K562 (cell line): ENCODE results near the gene KIRREL1. TPM values are rescaled to one million over a fixed set of nuclear protein-coding genes. Genes with fewer than 3 reads are reported as not detected.

ENCODE experiments used
- ATAC-seq: fragments of 200-7000 bp; cut with Tn5 transposase; 3 replicates; pipeline ENCODE4 v1.9.1; 2020; ENCODE audit warnings: moderate library complexity
- BruUV-seq: library from RNA; stranded (reverse); fragments of 400-500 nt; replicated peaks from 2 replicates; lab custom pipeline; 2021; lab: Mats Ljungman, UMichigan
- CTCF ChIA-PET: fragments of 300-600 bp; formaldehyde crosslinking; extraction: SDS; loops from one replicate; lab custom pipeline; 2021; ENCODE audit warnings: low intra/inter-chr PET ratio; lab: Yijun Ruan, JAX
- POLR2A ChIA-PET: fragments of 300-600, 350-650 bp; sonication (Branson Sonifier 250); formaldehyde crosslinking; extraction: SDS; loops from one replicate; lab custom pipeline; 2021; ENCODE audit warnings: antibody characterized with exemption, inconsistent platforms; lab: Yijun Ruan, JAX
- DNase-seq, 4 experiments: peaks; one replicate each; pipeline versions ENCODE4 v3.0.0 to v3.0.0-alpha.2; 2011 to 2018; ENCODE audit warnings: low spot score in 3 of 4, mixed read lengths in 3 of 4; ENCODE audit errors: extremely low read depth in 1 of 4
- FAIRE-seq: peaks from 2 replicates; lab custom pipeline; 2011; peaks lifted over from hg19 to GRCh38; lab: Jason Lieb, UNC
- H2AFZ ChIP-seq: 2 replicates; pipeline ENCODE4 v1.6.0; 2011; ENCODE audit warnings: low read depth, low read length, control low read depth, inconsistent platforms
- H3K27ac ChIP-seq: fragments of 200-600 bp; 3 replicates; pipeline ENCODE4 v1.8.0; 2011; ENCODE audit warnings: low read depth, mild to moderate bottlenecking, control low read depth, inconsistent platforms, low read length, moderate library complexity, mixed read lengths; ENCODE audit errors: extremely low read depth
- H3K27me3 ChIP-seq, 2 experiments: fragments of 300-600 bp in 1 of 2; 2 replicates in 1 of 2; 3 replicates in 1 of 2; pipeline versions ENCODE4 v1.6.0 to v1.8.0; 2011; ENCODE audit warnings: inconsistent platforms in 2 of 2, low read length in 2 of 2, mild to moderate bottlenecking in 1 of 2, mixed read lengths in 1 of 2, moderate library complexity in 1 of 2; ENCODE audit not compliant: control insufficient read depth in 2 of 2, insufficient read depth in 2 of 2
- H3K36me3 ChIP-seq: fragments of 300-600 bp; 3 replicates; pipeline ENCODE4 v1.8.0; 2011; ENCODE audit warnings: mild to moderate bottlenecking, low read length, inconsistent platforms; ENCODE audit not compliant: control insufficient read depth, insufficient read depth
- H3K4me1 ChIP-seq, 2 experiments: fragments of 200-600 bp in 1 of 2; replicated peaks in 1 of 2; 2 replicates in 1 of 2; 3 replicates in 1 of 2; pipeline versions ENCODE4 v1.5.1 to v1.8.0; 2011; ENCODE audit warnings: inconsistent platforms in 2 of 2, low read length in 2 of 2, mild to moderate bottlenecking in 1 of 2, mixed read lengths in 1 of 2, moderate library complexity in 1 of 2; ENCODE audit not compliant: control insufficient read depth in 2 of 2, insufficient read depth in 2 of 2
- H3K4me2 ChIP-seq: 2 replicates; pipeline ENCODE4 v1.6.1; 2011; ENCODE audit warnings: low read length, control low read depth, inconsistent platforms, mixed read lengths; ENCODE audit not compliant: insufficient read depth
- H3K4me3 ChIP-seq: fragments of 200-600 bp; sonication (generic), shearing (Covaris generic); 2 replicates; pipeline ENCODE4 v1.5.1; 2016; ENCODE audit warnings: control low read depth, inconsistent platforms
- H3K79me2 ChIP-seq: fragments of 200-600 bp; 3 replicates; pipeline ENCODE4 v1.8.0; 2011; ENCODE audit warnings: low read length, inconsistent platforms; ENCODE audit not compliant: control insufficient read depth, insufficient read depth
- H3K9ac ChIP-seq, 2 experiments: 2 replicates each; pipeline versions ENCODE4 v1.6.0 to v1.6.1; 2011; ENCODE audit warnings: low read depth in 2 of 2, low read length in 2 of 2, control low read depth in 1 of 2, inconsistent platforms in 1 of 2, mild to moderate bottlenecking in 1 of 2, mixed read lengths in 1 of 2; ENCODE audit not compliant: insufficient read depth in 1 of 2
- H3K9me1 ChIP-seq: one replicate; pipeline ENCODE4 v1.6.0; 2011; ENCODE audit warnings: inconsistent platforms, mild to moderate bottlenecking, low read length, moderate library complexity; ENCODE audit not compliant: control insufficient read depth, insufficient read depth
- H3K9me3 ChIP-seq: replicated peaks from 2 replicates; pipeline ENCODE4 v1.5.1; 2011; ENCODE audit warnings: low read depth, low read length, inconsistent platforms; ENCODE audit not compliant: control insufficient read depth, insufficient read depth
- H4K20me1 ChIP-seq: replicated peaks from 2 replicates; pipeline ENCODE4 v1.6.1; 2011; ENCODE audit warnings: low read length, inconsistent platforms, mixed read lengths; ENCODE audit not compliant: control insufficient read depth, insufficient read depth
- FOXK1 ChIP-seq: sonication (generic); formaldehyde crosslinking; IDR thresholded peaks from 2 replicates; pipeline ENCODE4 v1.8.0; 2022; ENCODE audit warnings: missing genetic modification reagents, mild to moderate bottlenecking, borderline replicate concordance
- HDAC6 ChIP-seq: IDR thresholded peaks from 2 replicates; pipeline ENCODE4 v1.6.1; 2012; ENCODE audit warnings: low read depth, mild to moderate bottlenecking, control low read depth, inconsistent platforms, low read length, moderate library complexity
- IRF1 ChIP-seq: sonication (generic); formaldehyde crosslinking; IDR thresholded peaks from 2 replicates; pipeline ENCODE4 v1.8.0; 2022; ENCODE audit warnings: missing genetic modification reagents, mild to moderate bottlenecking, borderline replicate concordance
- KDM4B ChIP-seq, 2 experiments: fragments of 450-650 bp in 1 of 2; sonication (generic) in 1 of 2; IDR thresholded peaks; 2 replicates each; pipeline ENCODE4 v1.6.1; 2016 to 2017; ENCODE audit warnings: borderline replicate concordance in 2 of 2, antibody characterized with exemption in 1 of 2, low read depth in 1 of 2, mild to moderate bottlenecking in 1 of 2
- MCM3 ChIP-seq: fragments of 450-650 bp; IDR thresholded peaks from 2 replicates; pipeline ENCODE4 v1.6.1; 2016
- WGBS: fragments of 100-300 bp; shearing (Covaris generic); methylation state at CpG from one replicate; pipeline ENCODE4 v1.1.6; 2016; ENCODE audit warnings: low coverage, mixed read lengths; ENCODE audit not compliant: insufficient coverage; ENCODE audit errors: missing lambda C conversion rate; 5-methylcytosine and 5-hydroxymethylcytosine counted together
- in situ Hi-C: fragments of 300-500 bp; cut with MboI; formaldehyde crosslinking; loops from 4 replicates; pipeline ENCODE4 v1.15.0; 2018; ENCODE audit warnings: inconsistent platforms, mixed read lengths
- intact Hi-C: fragments of 100-400 bp; cut with micrococcal nuclease; formaldehyde crosslinking; loops from 2 replicates; pipeline ENCODE4 v1.14.2; 2022
- polyA plus RNA-seq, 8 experiments: library from polyadenylated mRNA; depleted of rRNA in 4 of 8; stranded (reverse) in 5 of 8; unstranded in 3 of 8; fragments of >200 nt; fragmentation: Nextera tagmentation in 2 of 8; fragmentation: Illumina TruSeq in 1 of 8; extraction: Ambion mirVana in 2 of 8; extraction: Trizol in 1 of 8; gene quantifications; 2 replicates each; pipeline versions ENCODE4 v1.2.1 to v1.2.3, GENCODE V29; 2011 to 2014; ENCODE audit warnings: inconsistent platforms in 1 of 8, missing spikeins in 1 of 8
- total RNA-seq, 7 experiments: library from RNA; depleted of rRNA in 6 of 7; stranded (reverse); fragments of >200 nt in 6 of 7; fragmentation: Illumina TruSeq in 2 of 7; extraction: Trizol in 2 of 7; gene quantifications; 2 replicates each; pipeline versions ENCODE4 v1.2.1 to v1.2.3, GENCODE V29; 2011 to 2021; ENCODE audit warnings: low replicate concordance in 1 of 7

The KIRREL1 gene
- total and polyA plus RNA-seq, 9 of the 15 experiments (the other 6 are each of a cell fraction or from before 2014, with no cell fraction given): under 0.01 to 0.22 (median 0.03) TPM; not detected in 3

GRCh38 chr1:157966031-157966537, 27.4 kb upstream of the KIRREL1 start:
- Histone ChIP-seq H3K27ac (no peak overlapping the region), H3K4me1 (no peaks in the 10 kb centered on the region), H3K36me3 (no peaks in the 10 kb centered on the region), H3K79me2 (no peaks in the 10 kb centered on the region), H4K20me1 (no peaks in the 10 kb centered on the region), H3K9ac (no peak overlapping the region), H3K4me3 (no peak overlapping the region), H2AFZ (no peak overlapping the region), H3K9me1 (no peaks in the 10 kb centered on the region), H3K9me3 (no peaks in the 10 kb centered on the region), H3K27me3 (peaks cover 0 to 13% of the 10 kb centered on the region in 2 experiments; a peak in 1 of 5 replicates), H3K4me2 (no peak overlapping the region)
- ATAC-seq (no peak), FAIRE-seq (no peak), DNase-seq (no peak)
- CTCF ChIA-PET: no interaction called here
- WGBS: 0% methylated on average over 8 of the region's 9 CpGs
- in situ Hi-C loops: no loop called here
- TF ChIP-seq IRF1 (CRISPR knock-in tag): no peak
- no peak for TF ChIP-seq HDAC6
- no peak for TF ChIP-seq MCM3
- TF ChIP-seq KDM4B (IDR thresholded peaks at IDR 0.05; ENCODE audit: borderline replicate concordance in 2 of 2, low read depth in 1 of 2): no peak
- no peak for TF ChIP-seq FOXK1 (CRISPR knock-in tag)
- POLR2A ChIA-PET: no interaction called here
- BruUV-seq: no TSS peak
- intact Hi-C loops: loop anchor here (10.0 kb wide), 1 partner anchor 1109 kb away; the partner anchor contains the start of gene AIM2
